Eye (tissue), 1 donor: ENCODE measurements around the gene MLPH.

Experiments
- DNase-seq: peaks from one replicate; pipeline ENCODE4 v3.0.0-alpha.2; 2015

MLPH gene

DNA sequence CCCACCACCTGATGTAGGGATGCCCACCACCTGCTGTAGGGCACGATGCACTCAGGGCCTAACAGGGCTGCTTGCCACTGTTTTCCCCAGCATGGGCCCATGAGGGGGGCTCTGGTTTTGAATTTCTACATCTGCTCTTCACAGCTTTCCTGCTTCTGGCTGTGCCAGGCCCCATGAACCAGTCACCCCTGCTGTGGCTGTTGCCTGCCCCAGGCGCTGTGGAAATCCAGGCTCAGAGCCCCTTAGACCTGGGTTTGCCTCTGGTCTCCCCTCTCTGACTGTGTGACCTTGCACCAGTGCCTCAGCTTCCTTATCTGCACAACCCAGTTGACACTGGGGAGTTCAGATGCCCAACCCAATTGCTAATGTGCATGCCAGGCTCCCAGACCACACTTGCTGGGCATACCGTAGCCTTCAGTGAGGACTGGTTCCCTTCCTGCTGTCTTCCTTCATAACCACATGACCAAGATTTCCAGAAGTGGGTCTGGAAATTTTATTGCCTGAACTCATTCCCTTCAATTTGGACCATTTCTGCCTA is 6.0 kb upstream of the MLPH start:
- DNase-seq, result no peak

DNA sequence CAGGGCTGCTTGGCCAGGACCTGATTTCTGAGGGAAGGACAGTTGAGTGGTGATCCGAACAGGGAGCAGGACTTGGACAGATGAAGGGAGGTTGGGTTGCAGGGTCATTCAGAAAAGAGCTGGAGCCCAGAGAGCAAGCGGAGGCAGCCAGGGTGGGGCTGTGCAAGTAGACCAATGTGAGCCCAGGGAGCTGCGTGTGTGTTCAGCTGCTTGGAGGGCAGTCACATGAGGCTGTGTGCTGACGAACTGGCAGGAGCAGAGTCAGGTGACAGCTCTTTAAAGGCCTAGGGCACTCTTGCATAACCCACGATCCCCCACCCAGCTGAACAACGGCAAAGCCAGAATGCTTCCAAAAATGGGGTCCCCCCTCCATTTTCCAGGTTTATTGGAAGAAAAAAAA is 4.6 kb upstream of the MLPH start:
- DNase-seq, result peak; percentile 38

DNA sequence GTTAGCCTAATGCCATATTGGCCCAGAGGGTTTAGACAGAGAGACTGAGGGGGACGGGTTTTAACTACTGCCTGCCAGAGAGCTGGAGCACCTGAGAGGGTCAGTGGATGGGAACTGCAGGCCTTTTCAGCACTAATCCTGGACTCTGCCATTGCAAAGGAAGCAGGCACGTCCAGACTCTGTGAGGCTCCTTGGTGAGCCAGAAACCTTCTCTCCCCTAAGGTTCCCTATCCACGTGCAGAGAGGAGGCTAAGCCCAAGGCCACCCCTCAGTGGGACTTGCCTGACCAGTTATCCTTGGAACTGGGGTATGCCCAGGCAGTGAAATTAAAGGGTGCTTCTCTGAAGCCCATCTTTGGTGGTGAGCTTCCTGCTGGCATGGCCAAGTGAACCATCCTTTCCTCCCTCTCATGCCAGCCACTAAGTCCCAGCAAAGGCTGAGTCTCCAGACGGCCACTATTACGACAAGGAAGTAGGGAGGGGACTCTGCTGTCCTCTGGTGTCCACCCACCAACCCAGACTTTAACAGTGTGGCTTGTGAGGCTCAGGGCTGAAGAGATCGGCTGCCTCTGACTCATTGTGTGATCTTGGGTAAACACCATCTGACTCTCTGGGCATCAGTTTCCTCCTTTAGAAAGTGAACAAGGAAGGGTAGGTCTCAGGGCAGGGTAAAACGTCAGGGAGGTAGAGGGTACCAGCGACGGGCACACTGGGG is 3.9 kb upstream of the MLPH start:
- no peak for DNase-seq

DNA sequence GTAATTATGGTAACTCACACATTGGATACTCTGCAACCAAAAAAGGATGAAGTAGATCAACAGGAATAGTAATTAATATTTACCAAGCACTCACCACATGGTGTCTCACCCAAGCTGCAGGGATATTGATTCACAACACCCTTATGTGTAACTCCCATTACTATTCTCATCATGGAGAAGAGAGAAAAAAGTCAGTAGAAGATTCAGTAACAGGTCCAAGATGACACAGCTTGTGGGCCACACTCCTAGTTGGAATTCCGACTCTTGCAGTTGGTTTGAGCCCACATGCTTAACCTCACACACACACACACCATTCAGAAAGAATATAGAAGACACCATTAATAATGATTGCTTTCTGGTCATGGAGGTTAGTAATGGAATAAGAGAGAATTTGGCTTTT is 1.7 kb upstream of the MLPH start:
- no peak for DNase-seq

DNA sequence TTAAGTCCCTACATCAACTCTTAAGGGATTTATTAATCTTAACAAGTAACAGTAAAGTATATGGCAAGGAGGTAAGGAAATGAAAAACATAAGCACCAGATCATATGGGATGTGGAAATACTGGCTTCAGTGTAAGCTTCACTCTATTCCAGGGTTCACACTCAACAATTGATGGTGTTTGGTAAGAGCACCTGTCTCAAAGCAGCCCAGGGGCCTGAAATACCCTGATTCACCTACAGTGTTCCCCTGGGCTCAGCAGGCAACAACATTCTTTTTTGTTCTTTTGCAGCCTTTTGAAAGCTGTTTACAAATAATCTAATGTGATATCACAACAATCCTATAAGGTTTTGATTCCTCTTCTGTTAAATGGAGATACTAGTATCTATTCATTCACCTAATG is 1.2 kb upstream of the MLPH start:
- DNase-seq, result no peak

DNA sequence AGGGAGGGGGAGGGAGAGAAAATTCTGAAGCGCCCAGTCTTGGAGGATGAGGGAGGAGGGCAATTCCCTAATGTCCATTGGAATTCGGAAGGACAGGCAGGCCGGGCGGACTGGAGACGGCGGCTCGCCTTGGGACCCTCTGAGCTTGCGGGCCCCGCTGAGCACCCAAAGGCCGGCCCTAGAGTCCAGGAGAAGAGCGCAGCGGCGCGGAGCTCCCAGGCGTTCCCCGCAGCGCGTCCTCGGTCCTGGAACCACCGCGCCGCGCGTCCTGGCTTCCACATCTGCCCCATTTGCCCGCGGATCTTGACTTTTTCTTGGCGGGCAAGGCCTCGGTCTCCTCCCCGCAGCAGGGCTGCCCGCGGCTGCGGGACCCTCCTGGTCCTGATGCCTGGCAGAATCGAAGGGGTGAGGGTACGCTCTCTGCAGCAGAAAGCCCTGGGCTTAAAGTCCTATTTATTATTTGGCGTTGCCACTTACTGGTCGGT is 675 bp upstream of the MLPH start:
- DNase-seq, result peak; percentile 38

DNA sequence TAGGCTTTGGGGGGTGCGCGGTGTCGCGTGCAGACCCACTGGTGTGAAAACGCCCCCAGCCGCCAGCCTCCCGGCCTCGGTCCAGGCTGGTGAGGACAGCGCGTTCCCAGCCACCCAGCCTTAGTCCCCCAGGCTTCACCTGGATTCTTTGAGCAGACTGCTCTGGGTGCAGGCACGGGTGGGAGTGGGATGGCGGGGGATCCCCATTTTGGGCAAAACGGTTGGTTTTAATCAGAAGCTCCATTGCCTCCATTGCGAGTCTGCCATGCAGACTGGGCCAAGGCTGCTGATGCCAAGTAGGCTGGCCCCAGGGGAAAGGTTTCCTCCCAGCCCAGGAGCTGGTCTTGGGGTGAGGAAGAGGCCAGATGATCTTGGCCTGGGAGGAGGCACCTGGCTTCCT is 445 bp downstream of the MLPH start:
- no peak for DNase-seq

DNA sequence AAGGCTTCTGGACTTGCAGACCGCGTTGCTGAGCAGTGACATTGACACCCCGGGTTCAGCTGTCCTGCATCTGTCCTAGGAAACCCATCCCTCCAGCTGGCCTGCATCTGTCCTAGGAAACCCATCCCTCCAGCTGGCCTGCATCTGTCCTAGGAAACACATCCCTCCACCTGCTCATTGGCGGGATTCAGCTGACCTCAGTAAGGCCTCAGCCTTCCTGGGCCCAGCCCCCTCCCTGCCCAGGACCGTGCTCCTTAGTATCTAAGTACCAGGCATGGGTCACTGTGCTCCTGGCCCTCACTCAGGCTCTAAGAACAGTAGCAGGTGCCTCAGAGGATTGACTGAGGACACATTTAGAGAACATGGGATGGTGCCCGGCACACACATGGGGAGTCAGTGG is 1.2 kb downstream of the MLPH start:
- no peak for DNase-seq

DNA sequence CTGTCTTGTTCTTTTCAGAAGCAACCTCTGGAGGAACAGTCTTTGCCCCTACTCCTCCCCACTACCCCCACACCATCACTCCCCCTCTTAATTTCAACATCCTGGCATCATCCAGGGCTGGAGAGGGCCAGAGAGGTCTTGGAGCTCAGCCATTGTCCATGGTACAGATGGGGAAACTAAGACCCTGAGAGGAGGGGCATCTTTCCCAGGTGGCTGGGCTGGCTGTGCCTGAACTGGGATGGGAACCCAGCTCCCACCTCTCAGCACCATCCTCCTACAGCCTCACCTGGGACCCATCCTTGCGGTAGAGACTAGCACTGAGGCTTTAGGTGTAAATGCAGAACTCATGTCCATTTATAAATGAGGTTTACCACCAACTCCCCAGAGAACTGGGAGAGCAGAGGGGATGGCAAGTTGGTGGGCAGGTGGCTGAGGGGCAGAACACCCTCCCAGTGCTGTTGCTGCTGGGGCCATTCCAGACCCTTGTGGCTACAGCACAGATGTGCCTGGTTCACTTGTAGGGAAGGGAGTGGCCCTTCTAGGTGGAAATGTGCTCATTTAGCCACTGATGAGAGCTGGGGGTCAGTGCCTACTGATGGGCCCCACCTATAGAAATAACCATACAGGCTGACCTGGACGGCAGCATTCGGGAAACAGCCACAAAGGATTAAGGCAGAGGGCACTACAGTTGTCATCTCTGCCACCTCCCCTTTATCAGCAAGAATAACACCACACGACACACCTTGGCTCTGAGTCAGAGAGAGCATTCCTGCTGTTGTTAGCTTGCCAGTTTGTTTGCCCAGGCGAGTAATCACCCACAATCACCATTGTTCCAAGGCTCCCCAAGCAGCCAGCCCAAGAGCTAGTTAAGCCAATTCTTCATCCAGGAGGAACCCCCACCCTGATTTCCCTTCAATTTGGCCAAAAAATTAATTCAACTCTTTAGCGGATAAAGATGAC is 2.1 kb downstream of the MLPH start:
- DNase-seq, result no peak

DNA sequence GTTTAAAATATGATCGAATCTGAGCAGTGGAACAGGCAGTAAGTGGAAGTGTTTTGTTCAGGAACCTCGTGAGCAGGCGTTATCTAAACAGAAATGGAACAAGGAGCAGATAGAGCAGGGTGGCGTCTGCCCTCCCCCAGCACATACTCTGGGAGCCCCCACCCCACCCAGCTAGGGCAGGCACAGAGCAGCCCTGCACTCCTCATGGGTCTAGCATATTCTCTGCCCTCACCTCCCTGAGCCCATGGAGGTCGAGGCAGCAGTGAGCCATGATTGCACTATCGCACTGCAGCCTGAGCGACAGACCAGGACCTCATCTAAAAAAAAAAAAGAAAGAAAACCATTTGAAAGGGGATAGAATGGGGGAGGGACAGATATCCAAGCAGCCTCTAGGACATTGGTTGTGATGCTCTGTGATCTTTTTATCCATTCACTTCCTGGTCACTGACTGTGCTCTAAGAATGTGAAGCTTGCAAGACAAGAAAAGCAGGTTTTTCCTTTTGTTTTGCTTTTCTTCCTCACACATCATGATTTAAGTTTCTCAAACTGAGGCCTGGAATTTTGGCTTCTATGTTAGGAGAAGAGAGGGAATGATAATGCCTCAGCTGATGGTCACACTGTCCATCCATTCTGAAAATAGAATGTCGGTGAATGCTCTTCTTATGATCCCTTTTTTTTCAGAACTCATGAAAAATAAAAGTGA is 3.1 kb downstream of the MLPH start:
- no peak for DNase-seq

DNA sequence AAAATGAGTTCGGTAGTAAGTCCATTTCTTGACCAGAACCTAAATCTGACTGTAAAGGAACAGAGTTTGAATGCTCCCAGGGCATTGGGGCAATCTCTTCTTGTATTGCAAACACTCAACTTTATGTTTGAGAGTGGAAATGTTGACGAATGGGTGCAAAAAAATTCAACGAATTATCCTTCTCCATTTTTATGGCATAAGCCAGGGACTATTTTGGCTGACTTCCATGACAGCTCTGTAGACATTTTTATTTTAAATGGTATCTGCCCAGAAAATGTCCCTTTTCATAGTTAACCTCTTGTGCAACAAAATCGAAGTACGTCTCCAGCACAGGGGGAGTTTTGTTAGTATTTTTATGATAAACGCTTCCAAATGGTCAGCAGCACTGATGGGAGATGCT is 3.7 kb downstream of the MLPH start:
- no peak for DNase-seq

DNA sequence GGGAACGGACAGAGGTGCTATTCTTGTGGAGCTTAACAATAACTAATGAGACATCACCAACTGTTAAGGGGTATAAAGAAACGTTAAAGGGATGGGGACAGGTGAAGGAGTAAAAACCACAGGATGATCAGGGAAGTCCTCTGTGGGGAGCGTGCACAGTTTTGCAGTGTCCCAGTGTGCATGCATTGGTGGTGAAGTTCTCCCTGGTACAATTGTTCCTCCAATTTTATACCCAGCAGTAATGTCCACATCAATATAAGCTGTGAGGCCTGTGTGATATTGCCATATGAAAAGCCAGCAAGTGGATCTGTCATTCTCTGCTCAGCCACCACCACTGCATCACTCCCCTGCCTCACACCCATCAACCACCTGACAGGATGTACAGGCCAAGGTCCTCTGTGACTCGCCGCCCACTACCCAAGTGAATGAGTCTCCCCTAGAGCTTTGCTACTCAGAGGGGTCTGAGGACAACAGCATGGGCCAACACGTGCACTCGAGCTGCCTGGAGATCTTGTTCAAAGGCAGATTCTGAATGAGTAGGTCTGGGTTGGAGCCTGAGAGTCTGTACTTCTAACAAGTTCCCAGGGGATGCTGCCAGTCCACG is 4.6 kb downstream of the MLPH start:
- no peak for DNase-seq

DNA sequence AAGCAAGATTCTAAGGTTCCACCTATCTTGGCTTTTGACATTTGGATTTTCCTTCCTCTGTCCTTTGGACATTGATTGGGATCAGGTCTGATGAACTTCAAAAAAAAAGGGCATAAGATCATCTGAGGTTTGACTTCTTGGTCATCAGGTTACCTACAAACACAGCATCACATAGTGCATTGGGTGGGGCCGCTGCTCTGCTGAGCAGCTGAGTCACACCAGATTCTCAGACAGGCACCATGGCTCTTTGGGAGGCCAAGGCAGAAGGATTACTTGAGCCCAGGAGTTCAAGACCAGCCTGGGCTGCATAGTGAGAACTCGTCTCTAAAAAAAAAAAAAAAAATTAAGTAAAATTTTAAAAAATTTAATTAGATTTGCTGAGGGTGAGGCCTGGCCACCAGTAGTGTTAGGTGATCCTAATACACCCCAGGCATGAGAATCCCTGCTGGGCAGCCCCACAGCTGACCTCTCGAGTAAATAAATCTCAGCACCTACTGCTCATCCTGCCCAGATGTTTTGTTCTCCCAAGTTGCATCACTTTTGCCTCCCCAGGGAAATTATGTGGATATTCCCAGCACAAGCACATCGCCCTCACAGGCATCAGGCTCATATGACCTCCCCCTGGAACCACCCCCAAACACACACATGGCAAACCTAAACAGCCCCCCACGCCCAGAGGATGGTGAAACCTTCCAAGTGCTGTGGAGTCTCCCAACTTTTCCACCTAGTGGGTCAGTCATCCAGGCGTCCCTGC is 5.3 kb downstream of the MLPH start:
- no peak for DNase-seq

DNA sequence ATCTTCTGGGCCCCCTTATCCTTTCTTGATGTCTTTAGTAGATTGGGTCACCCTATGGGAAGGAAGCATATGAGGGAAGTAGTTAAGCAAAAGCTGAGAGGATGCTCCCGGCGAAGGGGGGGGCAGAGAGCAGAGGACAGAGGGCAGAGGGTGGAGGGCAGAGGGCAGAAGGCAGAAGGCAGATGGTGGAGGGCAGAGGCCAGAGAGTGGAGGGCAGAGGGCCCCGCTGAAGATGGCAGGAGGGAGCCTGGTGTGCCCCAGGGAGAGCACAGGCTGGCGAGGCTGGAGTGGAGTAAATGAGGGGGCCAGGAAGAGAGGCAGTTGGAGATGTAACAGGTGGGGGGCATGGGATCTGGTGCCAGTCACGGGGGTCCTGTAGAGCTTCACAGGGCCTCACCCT is 7.0 kb downstream of the MLPH start:
- no peak for DNase-seq

DNA sequence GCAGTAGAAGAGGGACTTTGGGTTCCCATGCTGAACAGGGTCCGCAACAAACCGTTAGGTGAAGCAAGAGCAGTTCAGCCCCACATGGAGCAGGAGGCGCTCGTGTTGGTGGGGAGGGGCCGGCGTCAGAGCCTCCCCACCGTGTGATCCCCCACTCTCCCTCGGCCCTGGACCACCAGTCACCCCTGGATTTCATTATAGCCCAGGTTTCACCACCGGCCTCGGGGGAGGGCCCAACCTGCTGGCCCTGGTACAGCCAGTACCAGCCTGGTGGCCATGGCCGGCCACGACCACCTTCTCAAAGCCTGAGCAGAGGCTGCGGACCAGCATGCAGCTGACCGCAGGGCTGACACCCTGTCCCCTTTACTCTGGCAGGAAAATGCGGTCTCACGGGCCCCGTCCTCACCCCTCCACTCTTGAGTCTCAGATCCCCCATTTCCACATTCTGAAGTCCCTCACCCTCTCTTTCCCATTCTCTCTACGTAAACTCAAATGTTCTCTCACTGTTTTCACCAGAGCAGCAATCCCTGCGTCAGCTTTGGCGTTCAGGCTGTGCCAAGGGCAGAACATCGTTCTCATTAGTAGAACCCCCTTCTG is 8.6 kb downstream of the MLPH start:
- DNase-seq, result no peak

DNA sequence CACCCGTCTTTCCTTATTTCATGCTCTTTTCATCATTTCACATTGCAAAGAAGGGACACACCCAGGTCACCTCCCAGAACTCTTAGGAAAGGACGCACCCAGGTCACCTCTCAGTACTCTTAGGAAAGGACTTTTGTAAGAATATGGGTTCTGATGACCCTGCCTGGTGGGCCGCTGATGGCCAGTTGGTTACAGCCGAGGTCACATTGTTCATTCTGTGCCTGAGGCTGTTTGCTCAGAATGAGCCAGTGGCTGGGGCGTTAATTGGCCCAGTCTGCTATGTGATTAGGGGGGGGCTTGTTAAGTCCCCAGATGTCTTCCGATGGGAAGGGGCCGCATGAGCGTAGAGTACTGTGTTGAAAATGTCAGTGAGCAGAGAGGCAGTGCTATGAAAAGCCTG is 9.4 kb downstream of the MLPH start:
- no peak for DNase-seq

DNA sequence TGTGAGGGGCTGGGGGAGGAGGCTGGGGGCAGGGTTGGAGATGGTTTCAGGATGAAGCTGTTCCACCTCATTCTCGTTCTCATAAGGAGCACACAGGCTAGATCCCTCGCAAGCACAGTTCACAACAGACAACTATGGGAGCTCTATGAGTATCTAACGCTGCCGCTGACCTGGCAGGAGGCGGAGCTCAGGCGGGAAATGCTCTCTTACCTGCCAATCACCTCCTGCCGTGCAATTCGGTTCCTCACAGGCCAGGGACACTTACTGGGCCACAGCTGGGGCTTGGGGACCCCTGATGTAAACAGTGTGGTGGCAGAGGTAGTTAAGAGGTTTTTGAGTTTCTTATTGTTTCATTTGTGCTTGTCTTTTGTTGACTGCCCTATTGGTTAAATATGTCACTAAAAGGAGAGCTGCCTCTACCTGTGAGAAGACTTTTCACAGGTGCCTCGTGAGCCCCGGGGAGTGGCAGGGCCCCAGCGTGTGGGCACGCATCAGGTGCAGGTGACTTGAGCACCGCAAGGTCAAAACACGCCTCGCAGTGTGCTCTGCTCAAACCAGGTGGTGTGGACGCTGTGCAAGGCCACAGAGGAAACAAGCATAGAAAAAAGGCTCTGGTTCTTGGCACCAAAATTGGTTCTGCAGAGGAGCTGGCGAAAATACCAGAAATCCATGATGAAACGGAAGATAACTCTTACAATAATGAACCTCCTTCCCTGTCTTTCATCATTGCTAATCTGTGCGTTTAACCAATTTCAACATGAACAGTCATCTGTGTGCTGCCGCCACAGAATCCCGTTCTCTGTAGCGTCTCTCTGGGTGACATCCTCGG is 10.2 kb downstream of the MLPH start:
- DNase-seq, result no peak

DNA sequence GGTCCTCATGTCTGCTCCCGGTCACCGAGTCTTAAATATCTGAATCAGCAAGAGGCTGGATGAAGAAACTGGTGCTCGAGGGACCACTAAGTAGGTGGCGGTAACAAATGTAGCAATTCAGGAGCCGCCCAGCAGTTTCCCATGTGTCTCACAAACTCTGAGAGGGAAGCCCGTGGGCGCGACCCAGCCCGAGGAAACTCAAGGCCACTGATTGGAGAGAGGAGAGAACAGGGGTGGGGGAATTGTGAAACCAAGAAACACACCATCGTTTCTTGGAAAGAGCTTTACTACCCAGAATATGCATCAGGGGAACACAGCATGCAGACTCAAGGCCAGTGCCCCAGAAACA is 10.8 kb downstream of the MLPH start:
- DNase-seq, result no peak

DNA sequence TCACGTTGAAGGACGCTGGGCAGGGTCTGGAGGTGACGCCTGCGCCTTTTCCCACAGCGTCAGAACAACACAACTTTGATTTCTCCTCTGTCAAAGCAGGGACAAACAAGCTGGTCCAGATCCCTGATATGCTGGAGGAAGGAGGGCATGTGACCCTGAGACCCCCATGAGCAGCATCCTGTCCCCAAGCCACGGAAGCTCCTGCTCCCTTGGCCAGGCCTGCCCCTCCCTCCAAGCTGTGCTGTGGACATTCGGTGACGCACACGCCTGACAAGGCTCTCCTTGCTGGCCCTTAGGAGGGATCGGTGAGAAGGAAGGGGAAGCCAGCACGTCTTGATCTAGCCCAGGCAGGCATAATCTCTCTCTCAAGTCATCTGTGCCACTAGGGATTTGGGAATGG is 11.3 kb downstream of the MLPH start:
- DNase-seq, result no peak

DNA sequence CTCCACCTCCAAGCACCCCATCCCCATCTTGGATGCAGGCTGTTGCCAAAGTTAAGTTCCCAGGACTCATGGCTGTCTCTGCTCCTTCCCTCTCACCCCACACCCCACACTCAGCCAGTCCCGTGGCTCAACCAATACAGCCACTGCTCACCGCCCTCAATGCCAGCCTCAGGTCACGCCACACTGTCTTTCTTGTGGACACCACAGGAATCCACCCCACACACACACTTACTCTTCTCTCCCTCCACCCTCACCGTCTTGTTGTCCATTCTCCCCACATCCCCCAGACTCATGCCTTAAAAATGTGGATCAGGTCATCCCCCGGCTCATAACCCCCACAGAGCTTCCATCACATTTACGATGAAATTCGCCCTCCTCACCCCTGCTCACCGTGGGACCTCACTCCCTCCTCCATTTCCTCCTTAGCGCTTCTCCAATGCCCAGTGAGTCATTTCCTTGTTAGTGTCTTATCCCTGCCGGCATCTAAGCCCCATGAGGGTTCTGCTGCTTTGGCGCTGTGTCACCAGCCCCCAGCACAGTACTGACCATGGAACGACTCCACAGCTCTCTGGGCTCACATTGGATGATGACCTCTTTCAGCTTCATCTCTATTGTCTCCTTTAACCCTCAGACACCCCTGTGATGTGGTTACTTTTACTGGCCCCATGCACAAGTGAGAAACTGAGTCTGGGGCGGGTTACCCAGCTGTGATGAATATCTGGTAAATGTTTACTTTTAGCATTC is 13.8 kb downstream of the MLPH start:
- no peak for DNase-seq
